HepG2 (cell line): ENCODE data around the gene PRRT1B. TPM values are rescaled to one million over a fixed set of nuclear protein-coding genes. Genes with fewer than 3 reads are reported as not detected.

Experiments
- ARHGAP35 ChIP-seq: sonication (generic); formaldehyde crosslinking; IDR thresholded peaks from 2 replicates; pipeline ENCODE4 v1.9.0; 2022; ENCODE audit warnings: mild to moderate bottlenecking, inconsistent platforms, moderate library complexity, missing genetic modification reagents, borderline replicate concordance
- CREBL2 ChIP-seq: sonication (generic); formaldehyde crosslinking; IDR thresholded peaks from 2 replicates; pipeline ENCODE4 v1.8.1; 2023; ENCODE audit warnings: missing genetic modification reagents, mild to moderate bottlenecking, borderline replicate concordance
- CSRNP2 ChIP-seq: sonication (generic); formaldehyde crosslinking; conservative IDR thresholded peaks from 2 replicates; pipeline ENCODE4 v1.8.0; 2022; ENCODE audit warnings: low read depth, missing genetic modification reagents
- HDAC2 ChIP-seq: sonication (generic); formaldehyde crosslinking; IDR thresholded peaks from 2 replicates; pipeline ENCODE4 v1.4.0; 2020; ENCODE audit warnings: missing genetic modification reagents
- HNRNPL ChIP-seq: fragments of 200-400 bp; formaldehyde crosslinking; IDR thresholded peaks from 2 replicates; pipeline ENCODE4 v1.6.1; 2017; ENCODE audit warnings: mild to moderate bottlenecking, low read depth, low read length
- KDM5B ChIP-seq: sonication (generic); formaldehyde crosslinking; IDR thresholded peaks from 2 replicates; pipeline ENCODE4 v1.4.0; 2020; ENCODE audit warnings: missing genetic modification reagents, mild to moderate bottlenecking, borderline replicate concordance
- KDM6A ChIP-seq: IDR thresholded peaks from 2 replicates; pipeline ENCODE4 v1.6.1; 2016; ENCODE audit warnings: low read depth
- MATR3 ChIP-seq: sonication (generic); formaldehyde crosslinking; IDR thresholded peaks from 2 replicates; pipeline ENCODE4 v1.4.0; 2020; ENCODE audit warnings: missing genetic modification reagents
- MLLT10 ChIP-seq: sonication (generic); formaldehyde crosslinking; IDR thresholded peaks from 2 replicates; pipeline ENCODE4 v1.4.0; 2020; ENCODE audit warnings: missing genetic modification reagents
- RORA ChIP-seq: sonication (generic); formaldehyde crosslinking; IDR thresholded peaks from 2 replicates; pipeline ENCODE4 v1.5.0; 2020; ENCODE audit warnings: mild to moderate bottlenecking, missing genetic modification reagents, moderate library complexity
- SALL1 ChIP-seq: sonication (generic); formaldehyde crosslinking; IDR thresholded peaks from 2 replicates; pipeline ENCODE4 v1.8.0; 2022; ENCODE audit warnings: mild to moderate bottlenecking, missing genetic modification reagents
- SIN3B ChIP-seq: fragments of 150-350 bp; IDR thresholded peaks from 2 replicates; pipeline ENCODE4 v1.6.1; 2014; ENCODE audit warnings: low read length
- TAF15 ChIP-seq: fragments of 200-400 bp; formaldehyde crosslinking; IDR thresholded peaks from one replicate; pipeline ENCODE4 v1.6.1; 2018; ENCODE audit warnings: mild to moderate bottlenecking, low read depth, low read length; ENCODE audit not compliant: poor library complexity, severe bottlenecking
- UBTF ChIP-seq: sonication (generic); formaldehyde crosslinking; IDR thresholded peaks from 2 replicates; pipeline ENCODE4 v1.4.0; 2020; ENCODE audit warnings: mild to moderate bottlenecking, missing genetic modification reagents
- ZBTB20 ChIP-seq: sonication (generic); formaldehyde crosslinking; IDR thresholded peaks from 2 replicates; pipeline ENCODE4 v1.8.1; 2023; ENCODE audit warnings: missing genetic modification reagents, low read depth, mild to moderate bottlenecking, borderline replicate concordance
- ZNF263 ChIP-seq: sonication (generic); formaldehyde crosslinking; IDR thresholded peaks from 2 replicates; pipeline ENCODE4 v1.4.0; 2020; ENCODE audit warnings: missing genetic modification reagents
- ZNF317 ChIP-seq: sonication (generic); formaldehyde crosslinking; IDR thresholded peaks from 2 replicates; pipeline ENCODE4 v1.5.0; 2020; ENCODE audit warnings: mild to moderate bottlenecking, missing genetic modification reagents
- ZNF44 ChIP-seq: sonication (generic); formaldehyde crosslinking; IDR thresholded peaks from 2 replicates; pipeline ENCODE4 v1.5.1; 2020; ENCODE audit warnings: mild to moderate bottlenecking, missing genetic modification reagents
- ZNF674 ChIP-seq: sonication (generic); formaldehyde crosslinking; IDR thresholded peaks from 2 replicates; pipeline ENCODE4 v1.5.0; 2020; ENCODE audit warnings: low read depth, mild to moderate bottlenecking, missing genetic modification reagents
- ZNF841 ChIP-seq: sonication (generic); formaldehyde crosslinking; IDR thresholded peaks from 2 replicates; pipeline ENCODE4 v1.8.1; 2023; ENCODE audit warnings: missing genetic modification reagents, borderline replicate concordance
- polyA plus RNA-seq, 8 experiments: library from polyadenylated mRNA; depleted of rRNA in 3 of 8; stranded (reverse) in 7 of 8; unstranded in 1 of 8; fragments of >200 nt; fragmentation: Illumina TruSeq in 4 of 8; extraction: Trizol in 4 of 8; gene quantifications; 2 replicates each; pipeline versions ENCODE4 v1.2.1 to v1.2.3, GENCODE V29; 2011 to 2016; ENCODE audit warnings: low read depth in 4 of 8, missing spikeins in 1 of 8, mixed read lengths in 1 of 8; ENCODE audit not compliant: insufficient read depth in 1 of 8
- total RNA-seq, 5 experiments: library from RNA; depleted of rRNA; stranded (reverse); fragments of >200 nt; fragmentation: Illumina TruSeq; extraction: Trizol; gene quantifications; 2 replicates each; pipeline ENCODE4 v1.2.3, GENCODE V29; 2016; ENCODE audit warnings: low read depth in 1 of 5
- TF ChIP-seq, protein P1 (sequence below): sonication (generic); formaldehyde crosslinking; conservative IDR thresholded peaks from 2 replicates; pipeline ENCODE4 v1.4.0; 2020; ENCODE audit warnings: missing genetic modification reagents
- TF ChIP-seq, protein P2 (sequence below): sonication (generic); formaldehyde crosslinking; conservative IDR thresholded peaks from 2 replicates; pipeline ENCODE4 v1.8.1; 2023; ENCODE audit warnings: missing genetic modification reagents

The PRRT1B gene
- total and polyA plus RNA-seq, 2 of the 13 experiments (the other 11 are each of a cell fraction or from before 2014, with no cell fraction given): not detected

GRCh38 chr9:131502781-131503625, 42.3 kb upstream of the PRRT1B start, which contains the start of gene POMT1 (continued):
- TF ChIP-seq UBTF (CRISPR knock-in tag) (peak; percentile 91), TAF15 (no peak), ZNF44 (CRISPR knock-in tag) (peak; percentile 50; the same call in 1 of the 2 replicates), CREBL2 (no peak), CSRNP2 (CRISPR knock-in tag) (no peak), HDAC2 (peak; percentile 54; the same call in 1 of the 2 replicates), ARHGAP35 (CRISPR knock-in tag) (peak; percentile 70; the same call in 1 of the 2 replicates), ZNF317 (CRISPR knock-in tag) (no peak), SALL1 (peak; percentile 78), HNRNPL (no peak), ZNF263 (CRISPR knock-in tag) (no peak; the same call in 1 of the 2 replicates), SIN3B (no peak), ZNF841 (CRISPR knock-in tag) (no peak), RORA (CRISPR knock-in tag) (no peak), KDM6A (CRISPR knock-in tag) (no peak; the same call in 1 of the 2 replicates), ZNF674 (CRISPR knock-in tag) (no peak), ZBTB20 (0 out of 2 replicates have a peak, but pooled peaks have one; percentile 23), KDM5B (CRISPR knock-in tag) (peak; percentile 63; the same call in 1 of the 2 replicates), MATR3 (CRISPR knock-in tag) (no peak), MLLT10 (no peak)
- TF ChIP-seq, protein P1, sequence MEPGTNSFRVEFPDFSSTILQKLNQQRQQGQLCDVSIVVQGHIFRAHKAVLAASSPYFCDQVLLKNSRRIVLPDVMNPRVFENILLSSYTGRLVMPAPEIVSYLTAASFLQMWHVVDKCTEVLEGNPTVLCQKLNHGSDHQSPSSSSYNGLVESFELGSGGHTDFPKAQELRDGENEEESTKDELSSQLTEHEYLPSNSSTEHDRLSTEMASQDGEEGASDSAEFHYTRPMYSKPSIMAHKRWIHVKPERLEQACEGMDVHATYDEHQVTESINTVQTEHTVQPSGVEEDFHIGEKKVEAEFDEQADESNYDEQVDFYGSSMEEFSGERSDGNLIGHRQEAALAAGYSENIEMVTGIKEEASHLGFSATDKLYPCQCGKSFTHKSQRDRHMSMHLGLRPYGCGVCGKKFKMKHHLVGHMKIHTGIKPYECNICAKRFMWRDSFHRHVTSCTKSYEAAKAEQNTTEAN: peak; percentile 79
- TF ChIP-seq, protein P2, sequence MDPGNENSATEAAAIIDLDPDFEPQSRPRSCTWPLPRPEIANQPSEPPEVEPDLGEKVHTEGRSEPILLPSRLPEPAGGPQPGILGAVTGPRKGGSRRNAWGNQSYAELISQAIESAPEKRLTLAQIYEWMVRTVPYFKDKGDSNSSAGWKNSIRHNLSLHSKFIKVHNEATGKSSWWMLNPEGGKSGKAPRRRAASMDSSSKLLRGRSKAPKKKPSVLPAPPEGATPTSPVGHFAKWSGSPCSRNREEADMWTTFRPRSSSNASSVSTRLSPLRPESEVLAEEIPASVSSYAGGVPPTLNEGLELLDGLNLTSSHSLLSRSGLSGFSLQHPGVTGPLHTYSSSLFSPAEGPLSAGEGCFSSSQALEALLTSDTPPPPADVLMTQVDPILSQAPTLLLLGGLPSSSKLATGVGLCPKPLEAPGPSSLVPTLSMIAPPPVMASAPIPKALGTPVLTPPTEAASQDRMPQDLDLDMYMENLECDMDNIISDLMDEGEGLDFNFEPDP (CRISPR knock-in tag): no peak
